H1 (cell line): ENCODE measurements around the gene C19orf85.

Experiments used
- EZH2 ChIP-seq: fragments of 200-600 bp; sonication (generic); IDR thresholded peaks from 2 replicates; pipeline ENCODE4 v1.7.1; 2012; ENCODE audit warnings: low read depth, mild to moderate bottlenecking, moderate library complexity, low read length, inconsistent platforms; ENCODE audit not compliant: severe bottlenecking
- GABPA ChIP-seq: IDR thresholded peaks from 2 replicates; pipeline ENCODE4 v1.6.1; 2011; ENCODE audit warnings: mild to moderate bottlenecking, low read length, moderate library complexity, borderline replicate concordance; ENCODE audit not compliant: insufficient read depth
- POLR2A ChIP-seq, 2 experiments: IDR thresholded peaks; 1 replicate in 1 of 2; 2 replicates in 1 of 2; pipeline ENCODE4 v1.6.1; 2011; ENCODE audit warnings: low read depth in 2 of 2, low read length in 2 of 2, mild to moderate bottlenecking in 2 of 2; ENCODE audit errors: control extremely low read depth in 1 of 2
- POLR2AphosphoS5 ChIP-seq: IDR thresholded peaks from 2 replicates; pipeline ENCODE4 v1.6.1; 2011; ENCODE audit warnings: low read depth, low read length
- SAP30 ChIP-seq: fragments of 300-600 bp; sonication (generic); IDR thresholded peaks from 2 replicates; pipeline ENCODE4 v1.7.1; 2012; ENCODE audit warnings: low read length, moderate library complexity, mild to moderate bottlenecking, inconsistent platforms; ENCODE audit not compliant: insufficient read depth, insufficient replicate concordance
- SIN3A ChIP-seq, 2 experiments: IDR thresholded peaks in 1 of 2; conservative IDR thresholded peaks in 1 of 2; 2 replicates each; pipeline ENCODE4 v1.6.1; 2011 to 2012; ENCODE audit warnings: low read length in 2 of 2, improper control_type of control experiment in 1 of 2, low read depth in 1 of 2, mild to moderate bottlenecking in 1 of 2
- SUZ12 ChIP-seq: fragments of 200-600 bp; sonication (generic); IDR thresholded peaks from 2 replicates; pipeline ENCODE4 v1.6.1; 2012; ENCODE audit warnings: mild to moderate bottlenecking, inconsistent platforms, low read length, moderate library complexity, mixed read lengths
- TAF1 ChIP-seq: IDR thresholded peaks from 2 replicates; pipeline ENCODE4 v1.6.1; 2011; ENCODE audit warnings: mild to moderate bottlenecking, low read depth, low read length
- YY1 ChIP-seq: IDR thresholded peaks from 2 replicates; pipeline ENCODE4 v1.6.1; 2011; ENCODE audit warnings: low read depth, mild to moderate bottlenecking, low read length
- TF ChIP-seq, protein P1 (sequence below), 3 experiments: IDR thresholded peaks; 1 replicate in 2 of 3; 2 replicates in 1 of 3; pipeline versions ENCODE4 v1.5.1 to v1.6.1; 2011; ENCODE audit warnings: low read length in 3 of 3, mild to moderate bottlenecking in 3 of 3, inconsistent platforms in 2 of 3, low read depth in 1 of 3, moderate library complexity in 1 of 3; ENCODE audit not compliant: insufficient read depth in 1 of 3; ENCODE audit errors: control extremely low read depth in 1 of 3
- TF ChIP-seq, protein P2 (sequence below): IDR thresholded peaks from 2 replicates; pipeline ENCODE4 v1.6.1; 2012; ENCODE audit warnings: low read length, inconsistent platforms

DNA sequence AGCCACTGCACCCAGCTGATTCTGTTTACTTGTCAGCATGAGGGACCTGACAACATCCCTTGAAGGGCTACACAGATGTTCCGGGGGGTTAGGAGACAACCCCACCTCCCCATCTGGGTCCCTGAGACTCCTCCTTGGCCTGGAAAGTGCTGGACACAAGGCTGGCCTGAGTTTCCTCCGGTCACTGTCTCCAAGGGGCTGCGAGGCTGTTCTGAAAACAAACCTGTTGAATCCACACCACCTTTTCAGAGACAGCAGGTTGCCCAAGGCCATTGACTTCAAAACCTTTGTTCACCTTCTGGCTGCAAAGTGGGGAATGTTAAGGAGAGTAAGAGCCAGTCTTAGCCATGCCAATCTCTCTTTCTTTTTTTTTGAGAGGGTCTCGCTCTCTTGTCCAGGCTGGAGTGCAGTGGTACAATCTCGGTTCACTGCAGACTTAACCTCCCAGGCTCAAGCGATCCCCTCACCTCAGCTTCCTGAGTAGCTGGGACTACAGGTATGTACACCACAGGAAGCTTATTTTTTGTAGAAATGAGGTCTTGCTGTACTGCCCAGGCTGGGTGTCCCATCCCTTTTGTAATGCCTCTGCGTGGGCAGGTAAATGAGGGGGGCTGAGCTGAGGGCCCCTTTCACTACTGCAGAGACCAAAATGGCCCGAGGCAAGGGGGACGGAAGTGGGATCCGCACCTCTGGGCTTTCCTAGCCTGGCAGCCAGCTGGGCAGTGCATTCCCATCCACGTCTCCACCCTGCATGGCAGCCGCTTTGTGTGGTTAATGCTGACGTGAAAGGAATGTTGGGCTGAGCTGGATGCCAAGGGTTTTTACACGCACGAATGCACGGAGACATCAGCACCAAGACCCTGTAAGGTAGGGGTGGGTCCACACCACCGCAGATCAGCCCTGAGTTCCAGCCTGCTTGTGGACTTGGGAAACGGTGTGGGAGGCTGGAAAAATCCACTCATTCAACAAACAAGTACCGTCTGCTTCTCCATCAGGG is 10.0 kb upstream of the C19orf85 start:
- TF ChIP-seq SAP30 (no peak), TAF1 (no peak), SIN3A (conservative IDR thresholded peaks at IDR 0.05 in 1 of 2, IDR thresholded peaks at IDR 0.05 in 1 of 2; ENCODE audit: low read depth in 1 of 2, low read length in 2 of 2) (no peak), YY1 (no peak), POLR2AphosphoS5 (no peak), POLR2A (IDR thresholded peaks at IDR 0.05; ENCODE audit: control extremely low read depth in 1 of 2, low read depth in 2 of 2, low read length in 2 of 2) (no peak), EZH2 (no peak), SUZ12 (no peak), GABPA (no peak)
- TF ChIP-seq, protein P1, sequence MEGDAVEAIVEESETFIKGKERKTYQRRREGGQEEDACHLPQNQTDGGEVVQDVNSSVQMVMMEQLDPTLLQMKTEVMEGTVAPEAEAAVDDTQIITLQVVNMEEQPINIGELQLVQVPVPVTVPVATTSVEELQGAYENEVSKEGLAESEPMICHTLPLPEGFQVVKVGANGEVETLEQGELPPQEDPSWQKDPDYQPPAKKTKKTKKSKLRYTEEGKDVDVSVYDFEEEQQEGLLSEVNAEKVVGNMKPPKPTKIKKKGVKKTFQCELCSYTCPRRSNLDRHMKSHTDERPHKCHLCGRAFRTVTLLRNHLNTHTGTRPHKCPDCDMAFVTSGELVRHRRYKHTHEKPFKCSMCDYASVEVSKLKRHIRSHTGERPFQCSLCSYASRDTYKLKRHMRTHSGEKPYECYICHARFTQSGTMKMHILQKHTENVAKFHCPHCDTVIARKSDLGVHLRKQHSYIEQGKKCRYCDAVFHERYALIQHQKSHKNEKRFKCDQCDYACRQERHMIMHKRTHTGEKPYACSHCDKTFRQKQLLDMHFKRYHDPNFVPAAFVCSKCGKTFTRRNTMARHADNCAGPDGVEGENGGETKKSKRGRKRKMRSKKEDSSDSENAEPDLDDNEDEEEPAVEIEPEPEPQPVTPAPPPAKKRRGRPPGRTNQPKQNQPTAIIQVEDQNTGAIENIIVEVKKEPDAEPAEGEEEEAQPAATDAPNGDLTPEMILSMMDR (IDR thresholded peaks at IDR 0.05; ENCODE audit: control extremely low read depth in 1 of 3, insufficient read depth in 1 of 3, low read depth in 1 of 3, low read length in 3 of 3) = no peak
- TF ChIP-seq, protein P2, sequence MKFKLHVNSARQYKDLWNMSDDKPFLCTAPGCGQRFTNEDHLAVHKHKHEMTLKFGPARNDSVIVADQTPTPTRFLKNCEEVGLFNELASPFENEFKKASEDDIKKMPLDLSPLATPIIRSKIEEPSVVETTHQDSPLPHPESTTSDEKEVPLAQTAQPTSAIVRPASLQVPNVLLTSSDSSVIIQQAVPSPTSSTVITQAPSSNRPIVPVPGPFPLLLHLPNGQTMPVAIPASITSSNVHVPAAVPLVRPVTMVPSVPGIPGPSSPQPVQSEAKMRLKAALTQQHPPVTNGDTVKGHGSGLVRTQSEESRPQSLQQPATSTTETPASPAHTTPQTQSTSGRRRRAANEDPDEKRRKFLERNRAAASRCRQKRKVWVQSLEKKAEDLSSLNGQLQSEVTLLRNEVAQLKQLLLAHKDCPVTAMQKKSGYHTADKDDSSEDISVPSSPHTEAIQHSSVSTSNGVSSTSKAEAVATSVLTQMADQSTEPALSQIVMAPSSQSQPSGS = no peak
